Measurements from ENCODE around the gene HPS5. TPM values are rescaled to one million over a fixed set of nuclear protein-coding genes. Genes with fewer than 3 reads are reported as not detected.
A peak's percentile ranks its signal among the peaks of the same experiment; 100 is the strongest.
"Not testable (repeated sequence)": the region's sequence is repeated elsewhere in the genome, so short reads cannot be mapped to it uniquely, and the experiment has no call there.

The HPS5 gene
- total RNA-seq, 1 experiment from 2014 or later = 39.2 TPM

GRCh38 chr11:18246379-18247190 lies 75.4 kb downstream of the HPS5 start:
- Histone ChIP-seq H3K4me2 (peak overlapping the region; percentile 11), H3K27ac (peak overlapping the region; percentile 41)
- H3K4me1 ChIP-seq (replicated peaks; ENCODE audit: insufficient read depth); POLR2A ChIA-PET (ENCODE audit: unreplicated experiment); H3K9me2 ChIP-seq (ENCODE audit: insufficient read depth); H3K9me3 ChIP-seq (ENCODE audit: insufficient read depth, low read depth); H3K36me3 ChIP-seq (ENCODE audit: low read depth); H2AFZ ChIP-seq; H3K4me3 ChIP-seq; H3F3A ChIP-seq (ENCODE audit: insufficient read depth, low read depth); H4K20me1 ChIP-seq (ENCODE audit: insufficient read depth); BruUV-seq (replicated peaks); H3K79me2 ChIP-seq (ENCODE audit: low read depth); H3K27me3 ChIP-seq (ENCODE audit: insufficient read depth, low read depth): not testable (repeated sequence)
- CTCF ChIA-PET = interaction anchor here (0.6 kb wide), 1 partner anchor 57 kb away, joined by 3 read pairs; no protein-coding TSS in a partner anchor
- intact Hi-C loops (cut with micrococcal nuclease; ENCODE audit: unreplicated experiment) = loop anchor here (2.0 to 10.0 kb wide), 3 partner anchors 22 to 488 kb away; no protein-coding TSS in a partner anchor
- peak; percentile 39 to 71 for DNase-seq

DNA sequence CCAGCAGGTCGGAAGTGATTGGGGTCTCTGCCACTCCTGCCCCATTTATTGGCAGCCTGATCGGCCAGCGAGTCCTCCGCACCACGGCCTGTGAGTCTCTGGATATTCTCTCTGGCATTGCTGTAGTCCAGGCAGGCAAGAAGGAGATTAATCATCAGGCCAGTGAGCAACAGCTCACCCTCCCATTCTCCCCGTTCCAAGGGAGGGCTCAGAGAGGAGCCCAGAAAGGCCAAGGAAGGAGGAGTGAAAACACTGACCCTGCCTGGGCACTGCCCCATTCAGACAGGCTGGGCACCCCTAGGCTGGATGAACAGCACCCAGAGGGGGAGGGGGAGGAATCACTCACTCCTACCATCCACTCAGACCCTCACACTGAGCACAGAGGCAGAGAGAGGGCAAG lies 76.5 kb downstream of the HPS5 start:
- Histone ChIP-seq H3F3A (ENCODE audit: insufficient read depth, low read depth) (no peaks in the 10 kb centered on the region), H3K9me2 (ENCODE audit: insufficient read depth) (no peaks in the 10 kb centered on the region), H2AFZ (no peak overlapping the region), H3K9me3 (ENCODE audit: insufficient read depth, low read depth) (no peaks in the 10 kb centered on the region), H3K4me1 (replicated peaks; ENCODE audit: insufficient read depth) (peaks cover 9% of the 10 kb centered on the region; the same call in 1 of the 2 replicates), H3K36me3 (ENCODE audit: low read depth) (no peaks in the 10 kb centered on the region), H3K27ac (no peak overlapping the region), H3K4me3 (no peak overlapping the region), H3K79me2 (ENCODE audit: low read depth) (no peaks in the 10 kb centered on the region), H3K4me2 (no peak overlapping the region), H4K20me1 (ENCODE audit: insufficient read depth) (no peaks in the 10 kb centered on the region), H3K27me3 (ENCODE audit: insufficient read depth, low read depth) (no peaks in the 10 kb centered on the region)
- BruUV-seq (replicated peaks) = no TSS peak
- POLR2A ChIA-PET (ENCODE audit: unreplicated experiment) = no interaction called here
- TF ChIP-seq EZH2 (IDR thresholded peaks at IDR 0.05; ENCODE audit: low read depth) = no peak
- TF ChIP-seq, protein P1, sequence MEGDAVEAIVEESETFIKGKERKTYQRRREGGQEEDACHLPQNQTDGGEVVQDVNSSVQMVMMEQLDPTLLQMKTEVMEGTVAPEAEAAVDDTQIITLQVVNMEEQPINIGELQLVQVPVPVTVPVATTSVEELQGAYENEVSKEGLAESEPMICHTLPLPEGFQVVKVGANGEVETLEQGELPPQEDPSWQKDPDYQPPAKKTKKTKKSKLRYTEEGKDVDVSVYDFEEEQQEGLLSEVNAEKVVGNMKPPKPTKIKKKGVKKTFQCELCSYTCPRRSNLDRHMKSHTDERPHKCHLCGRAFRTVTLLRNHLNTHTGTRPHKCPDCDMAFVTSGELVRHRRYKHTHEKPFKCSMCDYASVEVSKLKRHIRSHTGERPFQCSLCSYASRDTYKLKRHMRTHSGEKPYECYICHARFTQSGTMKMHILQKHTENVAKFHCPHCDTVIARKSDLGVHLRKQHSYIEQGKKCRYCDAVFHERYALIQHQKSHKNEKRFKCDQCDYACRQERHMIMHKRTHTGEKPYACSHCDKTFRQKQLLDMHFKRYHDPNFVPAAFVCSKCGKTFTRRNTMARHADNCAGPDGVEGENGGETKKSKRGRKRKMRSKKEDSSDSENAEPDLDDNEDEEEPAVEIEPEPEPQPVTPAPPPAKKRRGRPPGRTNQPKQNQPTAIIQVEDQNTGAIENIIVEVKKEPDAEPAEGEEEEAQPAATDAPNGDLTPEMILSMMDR (conservative IDR thresholded peaks at IDR 0.05) = no peak
- CTCF ChIA-PET = no interaction called here
- intact Hi-C loops (cut with micrococcal nuclease; ENCODE audit: unreplicated experiment) = loop anchor here (10.0 kb wide), 2 partner anchors 409 to 489 kb away; no protein-coding TSS in a partner anchor
- DNase-seq = no peak

GRCh38 chr11:18243783-18244362 lies 78.1 kb downstream of the HPS5 start:
- peak; percentile 57 to 66 for DNase-seq
- no peaks in the 10 kb centered on the region for H3K36me3 ChIP-seq (ENCODE audit: low read depth)
- no peaks in the 10 kb centered on the region for H3K27me3 ChIP-seq (ENCODE audit: insufficient read depth, low read depth)
- BruUV-seq (replicated peaks) = no TSS peak
- no peaks in the 10 kb centered on the region for H3K9me3 ChIP-seq (ENCODE audit: insufficient read depth, low read depth)
- no peak overlapping the region for H3K4me2 ChIP-seq
- no peaks in the 10 kb centered on the region for H3K9me2 ChIP-seq (ENCODE audit: insufficient read depth)
- peaks cover 6% of the 10 kb centered on the region; the same call in 1 of the 2 replicates for H3K4me1 ChIP-seq (replicated peaks; ENCODE audit: insufficient read depth)
- intact Hi-C loops (cut with micrococcal nuclease; ENCODE audit: unreplicated experiment) = loop anchor here (2.0 to 10.0 kb wide), 4 partner anchors 153 to 491 kb away; partner anchors contain the start of gene TSG101
- TF ChIP-seq EZH2 (IDR thresholded peaks at IDR 0.05; ENCODE audit: low read depth) = no peak
- TF ChIP-seq, protein P1 (conservative IDR thresholded peaks at IDR 0.05) = peak; percentile 97
- CTCF ChIA-PET = interaction anchor here (0.6 to 1.0 kb wide), 2 partner anchors 31 to 247 kb away, joined by 3 to 5 read pairs; no protein-coding TSS in a partner anchor
- no peak overlapping the region for H2AFZ ChIP-seq
- POLR2A ChIA-PET (ENCODE audit: unreplicated experiment) = interaction anchor here (0.5 to 0.6 kb wide), 3 partner anchors 151 to 296 kb away, joined by 3 to 5 read pairs (median 4); partner anchors contain the start of gene LDHA
- H3K4me3 ChIP-seq = no peak overlapping the region
- H3K79me2 ChIP-seq (ENCODE audit: low read depth) = no peaks in the 10 kb centered on the region
- H3K27ac ChIP-seq = no peak overlapping the region
- no peaks in the 10 kb centered on the region for H4K20me1 ChIP-seq (ENCODE audit: insufficient read depth)
- H3F3A ChIP-seq (ENCODE audit: insufficient read depth, low read depth) = no peaks in the 10 kb centered on the region

Measured in PC-9 (cell line).